Measurements from ENCODE around the gene RIPK1.

The RIPK1 gene

DNA sequence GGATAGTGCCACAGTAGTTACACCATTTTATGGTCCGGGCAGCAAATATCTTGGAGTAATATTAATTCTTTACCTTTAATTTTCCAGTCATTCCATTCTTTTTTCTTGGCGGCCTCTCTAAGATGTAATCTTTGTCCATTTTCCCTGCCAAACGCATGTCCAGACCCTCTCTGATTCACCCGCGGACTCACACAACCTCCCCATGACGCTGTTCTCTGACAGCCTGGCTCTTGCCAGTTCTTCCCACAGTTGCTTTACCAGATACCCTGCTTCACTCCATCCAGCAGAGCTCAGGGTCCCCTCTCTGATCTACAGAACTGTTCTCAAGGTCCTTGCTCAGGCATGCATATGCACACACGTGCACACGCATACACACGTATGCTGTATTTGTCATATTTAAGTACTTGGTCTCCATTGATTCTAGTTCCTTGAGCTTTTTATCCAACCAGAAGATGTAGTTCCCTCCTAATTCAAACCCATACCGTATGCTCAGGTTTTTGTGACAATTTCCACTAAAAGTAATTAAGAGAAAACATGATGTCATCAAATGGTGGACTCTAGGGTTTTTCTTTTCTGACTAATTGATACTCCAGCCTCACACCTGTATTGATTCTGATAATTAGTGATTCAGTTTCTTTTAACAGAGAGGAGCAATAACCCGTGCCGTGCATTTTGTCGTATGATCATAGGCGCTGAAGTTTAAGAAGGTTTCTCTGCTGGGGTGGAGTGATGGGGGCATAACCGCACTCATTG is 60.2 kb downstream of the RIPK1 start:
- H3K9me2 ChIP-seq (replicated peaks; ENCODE audit: insufficient read depth, low read length): no peaks in the 10 kb centered on the region
- no peak overlapping the region for H2AFZ ChIP-seq (ENCODE audit: low read depth, low read length, severe bottlenecking)
- H4K20me1 ChIP-seq (ENCODE audit: low read depth, low read length): no peaks in the 10 kb centered on the region
- TF ChIP-seq, protein P1, sequence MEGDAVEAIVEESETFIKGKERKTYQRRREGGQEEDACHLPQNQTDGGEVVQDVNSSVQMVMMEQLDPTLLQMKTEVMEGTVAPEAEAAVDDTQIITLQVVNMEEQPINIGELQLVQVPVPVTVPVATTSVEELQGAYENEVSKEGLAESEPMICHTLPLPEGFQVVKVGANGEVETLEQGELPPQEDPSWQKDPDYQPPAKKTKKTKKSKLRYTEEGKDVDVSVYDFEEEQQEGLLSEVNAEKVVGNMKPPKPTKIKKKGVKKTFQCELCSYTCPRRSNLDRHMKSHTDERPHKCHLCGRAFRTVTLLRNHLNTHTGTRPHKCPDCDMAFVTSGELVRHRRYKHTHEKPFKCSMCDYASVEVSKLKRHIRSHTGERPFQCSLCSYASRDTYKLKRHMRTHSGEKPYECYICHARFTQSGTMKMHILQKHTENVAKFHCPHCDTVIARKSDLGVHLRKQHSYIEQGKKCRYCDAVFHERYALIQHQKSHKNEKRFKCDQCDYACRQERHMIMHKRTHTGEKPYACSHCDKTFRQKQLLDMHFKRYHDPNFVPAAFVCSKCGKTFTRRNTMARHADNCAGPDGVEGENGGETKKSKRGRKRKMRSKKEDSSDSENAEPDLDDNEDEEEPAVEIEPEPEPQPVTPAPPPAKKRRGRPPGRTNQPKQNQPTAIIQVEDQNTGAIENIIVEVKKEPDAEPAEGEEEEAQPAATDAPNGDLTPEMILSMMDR (IDR thresholded peaks at IDR 0.05; ENCODE audit: insufficient read depth, low read length, poor library complexity, severe bottlenecking): no peak
- TF ChIP-seq EZH2phosphoT487 (conservative IDR thresholded peaks at IDR 0.05; ENCODE audit: low read length): no peak
- no peak overlapping the region for H3K9ac ChIP-seq (ENCODE audit: low read length)
- no peak overlapping the region for H3K27ac ChIP-seq (ENCODE audit: low read depth, low read length)
- no peaks in the 10 kb centered on the region for H3K9me3 ChIP-seq (ENCODE audit: insufficient read depth, low read length)
- H3K4me3 ChIP-seq (ENCODE audit: insufficient read depth, low read length, poor library complexity, severe bottlenecking): no peak overlapping the region
- peaks cover 3% of the 10 kb centered on the region; the same call in 1 of the 2 replicates for H3F3A ChIP-seq (ENCODE audit: insufficient read depth)
- no peaks in the 10 kb centered on the region for H3K36me3 ChIP-seq (ENCODE audit: low read length)
- no peaks in the 10 kb centered on the region for H3K79me2 ChIP-seq (ENCODE audit: insufficient read depth, low read length)
- H3K27me3 ChIP-seq (ENCODE audit: low read length): no peaks in the 10 kb centered on the region
- H3K4me2 ChIP-seq (ENCODE audit: low read depth, low read length, poor library complexity, severe bottlenecking): no peak overlapping the region

DNA sequence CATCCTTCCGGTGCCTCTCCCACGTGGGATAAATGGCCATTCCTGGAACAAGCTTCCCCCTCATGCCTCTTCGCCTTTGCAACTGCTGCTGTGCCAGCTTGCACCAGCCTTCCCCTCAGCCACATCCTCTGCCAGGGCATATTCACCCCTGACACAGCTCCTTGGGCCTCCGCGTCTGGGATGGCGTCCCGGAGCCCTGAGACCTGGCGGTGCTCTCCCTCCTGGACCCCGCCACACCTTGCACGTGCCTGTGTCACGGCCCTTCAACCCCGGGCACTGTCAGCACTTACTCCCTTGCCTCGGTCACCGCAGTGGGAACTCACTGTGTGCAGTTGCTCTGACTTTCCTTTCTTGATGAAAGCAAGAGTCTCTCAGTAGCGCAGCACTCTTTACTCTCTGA is 63.4 kb downstream of the RIPK1 start:
- Histone ChIP-seq H3K4me2 (ENCODE audit: low read depth, low read length, poor library complexity, severe bottlenecking) (no peak overlapping the region), H4K20me1 (ENCODE audit: low read depth, low read length) (no peaks in the 10 kb centered on the region), H3K9me2 (replicated peaks; ENCODE audit: insufficient read depth, low read length) (no peaks in the 10 kb centered on the region), H3F3A (ENCODE audit: insufficient read depth) (no peaks in the 10 kb centered on the region), H3K9ac (ENCODE audit: low read length) (no peak overlapping the region), H3K79me2 (ENCODE audit: insufficient read depth, low read length) (no peaks in the 10 kb centered on the region), H3K9me3 (ENCODE audit: insufficient read depth, low read length) (no peaks in the 10 kb centered on the region), H3K4me3 (ENCODE audit: insufficient read depth, low read length, poor library complexity, severe bottlenecking) (no peak overlapping the region), H3K36me3 (ENCODE audit: low read length) (no peaks in the 10 kb centered on the region), H2AFZ (ENCODE audit: low read depth, low read length, severe bottlenecking) (no peak overlapping the region), H3K27me3 (ENCODE audit: low read length) (no peaks in the 10 kb centered on the region), H3K27ac (ENCODE audit: low read depth, low read length) (no peak overlapping the region)
- TF ChIP-seq EZH2phosphoT487 (conservative IDR thresholded peaks at IDR 0.05; ENCODE audit: low read length): no peak
- TF ChIP-seq, protein P1 (IDR thresholded peaks at IDR 0.05; ENCODE audit: insufficient read depth, low read length, poor library complexity, severe bottlenecking): no peak

DNA sequence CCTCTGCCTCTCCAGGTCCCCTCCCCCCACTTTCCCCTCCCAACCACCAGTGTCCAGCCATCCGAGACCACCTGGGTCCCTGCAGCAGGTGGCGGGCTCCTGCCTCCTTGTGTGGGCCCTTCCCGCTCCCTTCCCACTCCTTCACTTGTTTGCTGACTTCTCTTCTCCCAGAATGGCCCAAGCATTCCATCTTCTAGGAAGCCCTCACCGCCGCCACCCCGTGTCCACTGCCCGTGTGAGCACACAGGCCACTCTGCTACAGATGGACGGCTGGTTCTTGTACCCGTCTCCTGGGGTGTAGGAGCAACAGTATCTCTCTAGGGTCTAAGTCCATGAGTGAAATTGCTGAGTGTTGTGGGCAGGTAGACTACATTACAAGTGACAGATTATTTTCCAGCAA is 65.2 kb downstream of the RIPK1 start:
- H3K9ac ChIP-seq (ENCODE audit: low read length): no peak overlapping the region

More for the DNA sequence above, 65.2 kb downstream of the RIPK1 start:
- Histone ChIP-seq H3K36me3 (ENCODE audit: low read length) (no peaks in the 10 kb centered on the region), H3F3A (ENCODE audit: insufficient read depth) (no peaks in the 10 kb centered on the region), H3K9me3 (ENCODE audit: insufficient read depth, low read length) (no peaks in the 10 kb centered on the region), H4K20me1 (ENCODE audit: low read depth, low read length) (no peaks in the 10 kb centered on the region), H3K27ac (ENCODE audit: low read depth, low read length) (no peak overlapping the region), H3K27me3 (ENCODE audit: low read length) (no peaks in the 10 kb centered on the region), H3K4me3 (ENCODE audit: insufficient read depth, low read length, poor library complexity, severe bottlenecking) (no peak overlapping the region), H3K4me2 (ENCODE audit: low read depth, low read length, poor library complexity, severe bottlenecking) (no peak overlapping the region), H3K79me2 (ENCODE audit: insufficient read depth, low read length) (no peaks in the 10 kb centered on the region), H2AFZ (ENCODE audit: low read depth, low read length, severe bottlenecking) (no peak overlapping the region), H3K9me2 (replicated peaks; ENCODE audit: insufficient read depth, low read length) (no peaks in the 10 kb centered on the region)
- TF ChIP-seq, protein P1 (IDR thresholded peaks at IDR 0.05; ENCODE audit: insufficient read depth, low read length, poor library complexity, severe bottlenecking): no peak
- TF ChIP-seq EZH2phosphoT487 (conservative IDR thresholded peaks at IDR 0.05; ENCODE audit: low read length): no peak

Measured in SU-DHL-6 (cell line).